NCI-H1417 (cell line): ENCODE data around the gene MPRIP.

Experiments used
- DNase-seq, 3 experiments: peaks; one replicate each; lab custom pipeline; 2025; lab: John Stamatoyannopoulos, UW

MPRIP gene

DNA sequence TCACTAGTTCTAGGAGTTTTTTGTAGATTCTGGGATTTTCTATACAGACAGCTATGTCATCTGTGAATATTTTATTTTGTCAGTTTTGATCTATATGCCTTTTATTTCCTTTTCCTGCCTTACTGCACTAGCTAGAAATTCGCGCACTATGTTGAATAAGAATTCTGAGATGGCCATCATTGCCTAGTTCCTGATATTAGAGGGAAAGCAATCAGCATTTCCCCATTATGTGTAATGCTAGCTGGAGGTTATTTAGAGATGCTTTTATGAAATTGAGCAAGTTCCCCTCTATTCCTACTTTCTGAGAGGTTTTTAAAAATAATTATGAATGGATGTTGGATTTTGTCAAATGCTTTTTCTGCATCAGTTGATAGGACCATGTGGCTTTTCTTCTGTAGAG, 23.8 kb downstream of the MPRIP start:
- no peak for DNase-seq

DNA sequence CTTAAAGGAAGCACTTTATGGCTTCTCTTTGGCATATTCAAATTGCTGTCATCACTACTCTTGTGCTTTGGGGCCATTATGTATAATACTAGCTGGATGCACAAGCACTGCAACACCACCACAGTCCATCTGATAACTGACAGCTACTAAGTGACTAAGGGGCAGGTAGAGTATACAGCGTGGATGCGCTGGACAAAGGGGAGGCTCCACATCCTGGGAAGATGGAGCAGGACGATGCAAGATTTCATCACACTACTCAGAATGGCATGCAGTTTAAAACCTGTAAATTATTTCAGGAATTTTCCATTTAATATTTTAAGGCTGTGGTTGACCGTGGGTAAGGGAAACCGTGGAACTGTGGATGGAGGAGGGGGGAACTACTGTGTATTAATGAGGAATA, 25.0 kb downstream of the MPRIP start:
- no peak for DNase-seq

DNA sequence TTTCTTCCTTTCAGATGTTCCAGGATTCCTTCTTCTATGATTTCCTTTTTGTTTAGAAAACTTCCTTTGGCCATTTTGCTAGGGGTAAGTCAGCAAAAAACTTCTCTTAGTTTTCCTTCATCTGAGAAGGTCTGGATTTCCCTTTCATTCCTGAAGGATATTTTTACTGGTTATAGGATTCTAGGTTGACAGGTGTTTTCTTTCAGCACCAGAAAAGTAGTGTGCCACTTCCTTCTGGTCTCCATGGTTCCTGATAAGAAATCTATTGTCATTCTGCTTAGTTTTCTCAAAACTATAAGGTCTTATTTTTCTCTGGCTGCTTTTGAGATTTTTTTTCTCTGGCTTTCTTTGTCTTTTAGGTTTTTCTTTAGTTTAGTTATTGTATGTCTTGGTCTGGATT, 27.6 kb downstream of the MPRIP start:
- no peak for DNase-seq

DNA sequence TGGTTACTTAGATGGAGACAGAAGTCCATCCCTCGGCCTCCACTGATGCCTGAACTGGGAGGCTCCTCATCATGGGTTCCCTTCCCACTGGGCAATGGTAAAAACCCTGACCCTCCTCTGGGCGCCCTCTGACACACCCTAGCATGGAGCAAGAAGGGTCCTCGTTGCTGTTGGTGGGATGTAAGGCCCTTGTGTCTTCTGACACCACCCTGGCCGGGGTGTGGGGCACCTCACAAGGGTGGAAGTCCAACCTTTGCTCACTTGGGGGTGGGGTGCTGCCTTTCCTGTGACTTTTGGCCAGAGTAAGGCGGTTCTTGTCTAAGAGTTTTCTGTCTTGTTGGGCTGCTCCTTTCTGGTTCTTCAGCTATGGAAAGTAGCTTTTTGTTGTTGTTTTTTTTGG, 28.7 kb downstream of the MPRIP start:
- DNase-seq: no peak

DNA sequence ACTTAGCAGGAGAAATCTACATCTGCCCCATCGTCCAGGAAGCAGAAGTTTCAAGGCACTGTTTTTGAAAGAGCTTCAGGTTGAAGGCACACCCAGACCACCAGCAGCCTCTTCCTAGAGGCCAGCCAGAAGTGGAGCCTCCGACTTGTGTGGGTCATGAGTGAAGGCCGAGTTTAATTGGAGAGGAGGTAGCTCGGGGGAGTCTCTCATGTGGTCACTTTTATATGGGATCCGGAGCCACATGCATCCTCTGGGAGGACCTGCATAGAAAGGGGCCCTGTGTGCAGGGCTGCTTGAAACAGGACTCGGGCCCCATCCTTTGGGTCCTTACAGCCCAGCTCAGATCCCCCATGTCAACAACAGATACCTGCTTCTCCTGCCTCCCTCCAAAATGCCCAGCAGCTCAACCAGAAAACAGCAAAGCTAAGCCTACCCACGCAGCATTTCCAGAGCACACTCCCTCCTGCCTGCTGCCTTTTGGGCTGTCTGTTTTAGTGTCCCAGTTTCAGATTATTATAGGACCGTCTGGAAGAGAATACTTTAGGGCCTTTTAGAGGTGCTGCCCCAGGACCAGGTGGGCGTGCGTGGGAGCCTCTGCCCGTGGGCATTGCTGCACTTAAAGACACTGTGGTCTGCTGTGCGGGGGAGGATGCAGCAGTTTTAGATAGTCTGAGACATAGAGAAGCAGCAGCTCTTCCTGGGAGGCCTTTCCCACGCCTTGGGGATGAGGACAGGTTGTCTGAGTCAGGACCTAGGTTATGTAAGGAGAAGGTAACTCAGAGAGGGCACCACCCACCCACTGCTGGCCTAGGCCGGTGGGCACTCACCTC, 29.5 kb downstream of the MPRIP start:
- no peak for DNase-seq

DNA sequence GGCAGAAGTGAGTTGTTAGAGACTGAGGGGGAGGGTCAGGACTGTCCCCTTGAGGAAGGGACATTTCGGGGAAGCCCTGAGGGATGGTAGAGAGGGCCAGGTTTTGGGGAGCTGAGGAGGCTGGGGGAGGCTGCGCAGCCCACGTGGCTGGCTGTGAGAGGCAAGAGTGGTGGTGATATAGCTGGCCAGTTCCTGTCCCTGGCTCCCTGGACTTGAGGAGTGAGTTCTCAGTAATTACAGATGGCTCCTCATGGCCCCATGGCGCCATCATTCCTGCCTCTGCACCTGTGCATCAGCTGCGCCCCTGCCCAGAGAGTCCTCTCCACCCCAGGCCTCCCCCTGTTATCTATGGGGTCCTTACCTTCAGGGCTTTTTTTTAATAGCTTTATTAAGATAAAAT, 30.3 kb downstream of the MPRIP start:
- DNase-seq: no peak

DNA sequence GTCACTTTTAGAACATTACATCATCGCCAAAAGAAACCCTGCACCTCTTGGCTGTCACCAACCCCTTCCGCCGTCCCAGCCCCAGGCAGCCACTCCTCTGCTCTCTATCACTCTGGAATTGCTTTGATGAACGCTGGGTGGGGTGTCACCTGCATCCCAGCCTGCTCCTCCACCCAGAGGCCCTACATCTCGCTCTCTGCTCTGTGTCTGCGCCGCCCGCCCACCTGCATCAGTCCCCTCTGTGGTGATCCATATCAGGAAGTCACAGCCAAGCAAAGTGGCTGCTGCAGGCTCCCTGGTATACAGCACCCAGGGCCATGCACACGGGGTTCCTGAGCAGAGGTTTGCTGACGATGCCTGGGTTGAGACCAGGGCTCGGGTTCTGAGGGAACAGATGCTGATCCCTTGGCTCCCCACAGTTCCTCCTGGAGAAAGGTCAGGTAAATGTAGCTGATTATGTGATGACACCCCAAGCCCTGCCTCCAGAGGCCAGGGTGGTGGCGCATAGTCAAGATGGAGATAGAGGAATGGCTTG, 30.8 kb downstream of the MPRIP start:
- DNase-seq: no peak

DNA sequence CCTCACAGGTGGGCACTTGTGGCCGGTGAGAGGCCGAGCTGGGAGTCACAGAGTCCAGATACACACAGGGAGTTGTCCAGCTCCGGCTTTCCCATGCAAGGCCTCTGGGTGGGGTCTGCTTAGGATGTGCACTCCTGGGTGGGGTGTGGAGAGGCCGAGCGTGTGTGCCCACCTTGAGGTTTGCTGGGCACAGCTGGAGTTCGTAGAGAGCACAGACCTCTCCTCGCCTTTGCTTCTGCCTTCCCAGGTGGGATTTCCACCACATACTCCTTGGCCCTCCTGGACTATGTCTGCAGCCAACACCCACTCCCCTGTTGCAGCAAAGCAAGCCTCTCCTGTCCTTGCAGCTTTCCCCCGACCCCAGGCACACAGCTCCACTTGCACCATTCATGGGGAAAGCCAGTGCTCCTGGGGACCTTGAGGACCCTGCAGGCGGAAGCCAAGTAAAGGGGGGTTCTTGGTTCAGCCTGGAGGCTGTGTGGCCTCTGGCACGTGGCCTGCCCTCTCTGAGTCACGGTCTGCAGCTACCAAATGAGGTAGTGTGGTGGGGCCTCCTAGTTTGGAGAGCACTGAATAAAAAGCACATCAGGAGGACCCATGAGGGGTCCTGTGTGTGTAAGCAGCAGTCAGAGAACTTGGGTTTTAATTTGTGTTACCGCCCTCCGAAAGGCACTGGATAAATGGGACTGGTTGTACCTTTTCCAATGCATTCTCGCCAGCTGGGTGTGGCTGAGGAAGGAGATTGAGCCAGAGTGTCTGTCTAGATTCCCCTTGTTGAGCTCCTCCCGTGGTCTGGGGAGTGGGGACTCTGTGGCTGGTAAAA, 31.5 kb downstream of the MPRIP start:
- no peak for DNase-seq

DNA sequence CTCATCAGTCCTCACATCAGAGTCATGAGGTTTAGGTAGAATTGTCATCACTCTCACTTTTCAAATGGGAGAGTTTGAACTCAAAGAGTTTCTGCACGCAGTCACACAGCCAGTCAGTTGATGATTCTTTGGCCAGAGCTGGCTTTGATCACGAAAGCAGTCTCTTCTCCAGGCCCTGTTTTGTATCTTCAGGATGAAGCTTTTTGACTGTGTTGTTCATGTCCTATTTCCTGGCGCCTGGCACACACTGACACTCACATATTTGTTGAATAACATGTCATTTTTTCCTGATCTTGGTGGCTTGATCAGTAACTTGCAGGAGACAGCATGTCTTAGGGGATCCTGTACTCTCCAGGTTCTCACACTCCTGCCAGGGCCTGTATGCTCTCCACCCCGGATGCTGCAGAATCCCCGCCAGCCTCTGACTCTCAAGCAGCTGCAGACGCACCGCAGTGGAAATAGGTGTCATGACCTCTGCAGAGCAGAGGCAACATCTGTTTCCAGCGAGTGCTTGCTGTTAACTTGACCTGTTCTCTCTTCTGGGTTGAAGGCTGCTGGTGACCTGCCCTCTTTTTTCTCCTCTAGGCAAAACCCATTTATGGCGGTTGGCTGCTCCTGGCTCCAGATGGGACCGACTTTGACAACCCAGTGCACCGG, 33.0 kb downstream of the MPRIP start:
- DNase-seq: peak in 1 of 3 experiments; percentile 1

DNA sequence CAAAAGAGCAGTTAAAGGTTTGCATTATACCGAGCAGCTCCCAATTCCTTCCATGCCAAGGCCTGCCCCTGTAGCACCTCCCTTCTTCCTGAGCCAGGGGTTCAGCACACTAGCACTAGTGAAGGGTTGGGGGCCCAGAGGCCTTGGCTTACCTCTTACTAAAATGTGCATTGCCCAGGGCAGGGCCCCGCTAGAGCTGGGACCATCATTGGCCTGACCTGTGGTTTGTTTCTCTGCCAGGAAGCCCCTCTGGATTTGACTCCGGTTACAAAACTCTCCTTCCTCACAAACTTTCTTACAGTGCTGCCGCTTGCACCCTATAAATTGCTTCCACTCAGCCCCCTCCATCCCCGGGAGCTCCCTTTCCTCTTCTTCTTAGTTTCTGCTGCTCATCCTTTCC, 33.8 kb downstream of the MPRIP start:
- DNase-seq: no peak

DNA sequence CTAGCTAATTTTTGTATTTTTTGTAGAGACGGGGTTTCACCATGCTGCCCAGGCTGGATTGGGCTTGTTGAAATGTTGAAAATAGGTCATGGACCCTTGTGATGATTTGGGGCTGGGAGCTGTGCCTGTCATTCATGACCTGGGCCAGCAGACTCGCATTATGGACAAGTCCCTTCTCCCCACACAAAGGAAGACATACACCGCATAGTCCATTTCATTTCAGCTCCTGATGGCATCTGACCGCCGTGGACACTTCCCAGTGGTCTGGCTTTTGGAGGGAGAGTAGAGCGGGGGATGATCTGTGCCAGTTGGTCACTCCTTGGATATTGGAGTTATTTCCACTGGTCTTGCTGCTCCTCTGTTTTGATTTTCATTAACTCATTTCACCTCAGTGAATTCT, 34.8 kb downstream of the MPRIP start:
- DNase-seq: no peak

DNA sequence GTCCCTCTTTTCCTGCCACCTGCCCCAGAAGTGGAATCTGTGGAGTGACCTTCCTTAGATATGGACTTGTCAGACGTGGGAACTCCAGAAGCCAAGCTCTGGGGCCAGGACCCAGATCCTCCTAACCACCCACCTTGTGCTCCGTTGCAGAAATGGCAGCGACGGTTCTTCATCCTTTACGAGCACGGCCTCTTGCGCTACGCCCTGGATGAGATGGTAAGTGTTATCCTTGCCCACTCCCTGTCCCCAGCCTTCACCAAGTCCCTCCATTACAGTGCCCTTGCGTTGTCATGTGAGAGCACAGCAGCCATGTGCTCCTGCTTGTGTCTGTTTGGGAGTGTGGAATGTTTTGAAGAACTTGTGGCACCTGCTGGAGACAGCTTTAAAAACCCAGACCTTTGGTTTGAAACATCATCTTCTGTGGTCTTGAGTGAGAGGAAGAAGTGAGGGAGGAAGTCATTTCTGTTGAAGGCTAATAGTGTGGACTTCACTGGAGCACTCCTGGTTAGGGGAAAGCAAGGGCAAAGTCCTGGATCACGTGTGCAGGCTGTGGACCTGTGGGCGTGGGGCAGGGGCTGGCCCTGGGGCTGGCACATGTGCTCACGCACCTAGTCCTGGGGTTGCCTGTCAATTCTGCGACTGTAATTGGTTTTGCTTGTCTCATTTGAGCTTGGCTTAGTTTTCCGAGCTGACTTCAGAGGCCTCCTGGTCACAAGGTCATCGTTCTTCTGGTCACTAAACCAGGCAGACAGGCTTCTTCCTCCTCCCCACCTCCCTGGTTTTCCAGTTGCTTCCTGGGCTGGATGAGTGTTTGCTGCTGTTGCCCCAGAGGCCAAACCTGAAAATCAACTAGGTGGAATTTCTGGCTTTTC, 35.8 kb downstream of the MPRIP start:
- no peak for DNase-seq

DNA sequence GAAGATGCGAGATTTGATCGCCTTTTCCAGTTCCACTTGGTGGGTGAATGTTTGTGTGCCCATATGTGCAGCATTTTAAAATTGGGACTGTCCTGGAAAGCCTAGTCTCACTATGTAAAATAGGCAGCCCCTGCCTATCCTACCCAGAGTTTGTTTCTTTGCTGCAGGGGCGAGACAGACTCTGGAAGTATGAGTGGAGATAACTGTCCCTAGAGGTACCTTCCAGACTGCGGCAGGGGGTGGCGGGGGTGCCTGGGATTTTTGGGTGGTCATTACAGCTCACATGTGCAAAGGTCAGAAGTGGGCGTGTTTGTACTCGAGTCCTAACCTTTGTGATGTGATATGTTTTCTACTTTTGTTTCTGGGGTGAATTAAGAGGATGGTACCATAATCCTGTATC, 36.6 kb downstream of the MPRIP start:
- DNase-seq: no peak

DNA sequence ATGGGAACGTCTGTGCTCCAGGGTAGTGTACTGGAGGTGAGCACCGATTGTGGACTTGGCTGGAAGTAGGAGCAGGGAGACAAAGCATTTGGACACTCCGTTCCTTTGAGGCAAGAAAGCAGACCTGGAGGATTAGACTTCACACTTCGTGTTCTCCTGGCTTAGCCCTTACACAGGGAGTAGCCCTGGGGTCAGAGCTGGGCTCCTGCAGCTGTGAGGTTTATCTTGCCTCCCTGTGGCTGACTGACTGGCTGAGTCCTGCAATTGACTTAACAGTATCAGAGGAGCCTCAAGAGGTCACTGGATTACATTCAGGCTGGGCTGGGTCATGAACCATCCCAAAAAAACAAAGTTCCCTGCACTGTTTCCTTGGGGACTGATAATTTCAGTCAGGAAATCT, 37.1 kb downstream of the MPRIP start:
- no peak for DNase-seq

DNA sequence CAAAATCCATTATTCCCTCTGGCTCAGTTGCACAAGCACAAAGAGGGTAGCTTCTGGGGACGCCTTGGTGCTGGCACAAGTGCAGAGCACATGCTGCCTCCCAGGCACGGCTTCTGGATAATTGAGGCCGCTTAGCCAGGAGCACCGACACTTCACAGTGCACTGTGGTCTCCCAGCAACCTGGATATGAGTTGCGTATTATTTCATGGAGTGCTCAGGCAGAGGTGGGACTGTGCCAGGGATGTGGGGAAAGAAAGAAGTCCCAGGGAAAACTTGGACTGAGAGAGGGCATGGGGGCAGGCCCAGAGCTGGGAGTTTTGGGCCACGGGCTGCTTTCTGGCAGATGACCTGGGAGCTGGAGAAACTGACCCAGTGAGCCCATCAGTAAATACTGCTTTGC, 37.5 kb downstream of the MPRIP start:
- no peak for DNase-seq

DNA sequence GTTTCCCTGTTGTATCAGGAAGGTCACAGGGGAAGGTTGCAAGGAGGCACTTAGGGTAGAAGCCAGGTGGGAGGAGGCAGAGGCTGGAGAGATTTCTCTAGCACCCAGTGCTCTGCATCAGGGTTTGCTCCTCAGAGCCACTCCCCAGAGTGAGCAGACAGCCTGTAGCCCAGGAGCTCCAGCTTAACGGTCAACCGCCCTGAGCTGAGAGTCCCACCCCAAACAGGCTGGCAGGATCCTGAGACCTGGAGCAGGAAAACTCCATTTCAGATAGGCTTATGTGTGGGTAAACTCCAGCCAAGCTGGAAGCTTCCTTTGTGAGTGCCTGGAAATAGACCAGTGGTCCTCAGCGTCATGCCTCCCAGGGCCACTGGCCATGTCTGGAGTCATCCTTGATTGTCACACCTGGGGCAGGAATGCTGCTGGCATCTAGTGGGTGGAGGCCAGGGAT, 37.9 kb downstream of the MPRIP start:
- no peak for DNase-seq

DNA sequence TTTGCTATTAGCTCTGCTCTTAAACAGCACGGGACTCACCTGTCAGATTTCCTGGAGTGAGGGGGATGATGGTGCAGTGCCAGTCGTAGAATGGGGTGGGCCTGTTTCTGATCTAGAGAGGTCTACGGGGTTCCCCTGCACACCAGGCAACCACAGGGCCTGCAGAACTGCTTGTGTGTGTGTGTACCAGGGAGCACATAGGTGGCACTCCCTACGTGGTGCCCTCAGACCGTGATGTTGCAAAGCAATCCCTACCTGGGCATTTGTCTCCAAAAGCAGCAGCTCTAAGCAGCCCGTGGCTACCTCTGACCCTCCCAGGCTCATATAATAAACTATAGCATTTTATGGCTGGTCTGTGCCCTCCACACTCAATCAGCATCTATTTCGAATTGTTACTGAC, 38.5 kb downstream of the MPRIP start:
- DNase-seq: no peak

DNA sequence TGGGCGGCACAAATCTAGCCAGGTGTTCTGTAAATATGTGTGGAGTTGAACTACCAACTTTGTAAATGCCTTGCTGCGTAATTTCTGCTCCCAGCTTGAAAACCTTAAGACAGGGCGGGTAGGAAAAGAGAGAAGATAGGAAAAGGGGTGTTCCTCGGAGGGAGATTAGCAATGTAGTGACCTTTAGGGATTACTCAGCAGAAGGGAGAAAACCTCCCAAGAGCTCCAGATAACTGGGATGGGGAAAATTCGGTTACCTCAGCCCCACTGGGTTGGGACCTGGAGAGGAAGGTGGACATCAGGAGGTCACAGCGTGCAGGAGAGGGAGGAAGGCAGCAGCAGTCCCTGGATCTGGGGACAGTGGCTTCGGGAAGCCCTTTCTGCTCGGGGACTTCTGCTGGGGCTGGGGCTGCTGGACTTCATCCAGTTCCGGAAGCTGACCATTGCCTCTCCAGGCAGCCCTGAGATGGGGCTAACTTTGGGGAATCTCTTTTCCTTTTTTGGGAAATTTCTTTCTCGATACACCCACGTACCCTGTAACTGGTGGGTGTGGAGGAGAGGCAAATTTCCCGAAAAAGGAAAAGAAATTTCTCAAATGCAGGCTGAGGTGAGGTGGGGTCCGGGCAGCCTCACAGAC, 39.2 kb downstream of the MPRIP start:
- no peak for DNase-seq

DNA sequence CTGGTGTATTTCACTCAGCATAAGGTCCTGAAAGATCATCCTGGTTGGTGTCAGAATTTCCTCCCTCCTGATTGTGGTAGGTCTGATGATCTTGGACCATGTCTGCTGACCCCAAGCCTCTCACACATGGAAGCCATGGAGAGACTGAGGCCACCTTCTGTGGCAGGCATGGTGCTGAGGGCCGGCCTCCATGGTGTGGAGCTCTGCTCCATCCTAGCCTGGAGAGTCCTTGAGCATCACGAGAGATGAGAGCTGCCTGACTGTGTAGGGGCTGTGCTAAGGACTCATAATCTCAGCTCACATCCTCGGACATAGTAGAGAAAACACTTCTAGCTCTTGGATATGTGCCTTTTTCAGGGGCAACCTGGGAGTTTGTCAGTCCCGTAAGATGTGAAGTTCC, 40.6 kb downstream of the MPRIP start:
- no peak for DNase-seq

DNA sequence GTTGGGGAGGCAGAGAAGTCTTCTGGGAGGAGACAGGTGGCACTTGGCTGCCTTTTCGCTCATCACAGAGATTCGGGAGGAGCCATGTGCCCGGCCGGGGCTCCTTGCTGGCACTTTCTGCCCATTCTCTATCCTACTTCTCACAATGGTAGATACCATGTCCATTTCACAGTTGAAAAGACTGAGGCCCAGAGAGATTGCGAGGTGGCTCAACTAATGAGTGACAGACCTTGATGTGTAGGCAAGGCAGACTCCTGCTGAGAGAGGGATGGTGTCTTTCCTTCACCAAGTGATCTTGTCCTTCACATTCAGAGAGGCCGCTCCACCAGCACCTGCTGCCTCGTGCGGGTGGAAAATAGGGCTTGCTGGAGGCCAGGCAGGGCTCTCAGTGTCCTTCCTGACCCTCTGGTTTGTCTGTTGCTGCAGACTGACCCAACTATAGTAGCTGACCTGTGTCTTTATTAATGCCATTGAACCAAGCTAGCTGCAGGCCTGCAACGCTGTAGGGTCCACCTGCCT, 42.1 kb downstream of the MPRIP start:
- DNase-seq: no peak

DNA sequence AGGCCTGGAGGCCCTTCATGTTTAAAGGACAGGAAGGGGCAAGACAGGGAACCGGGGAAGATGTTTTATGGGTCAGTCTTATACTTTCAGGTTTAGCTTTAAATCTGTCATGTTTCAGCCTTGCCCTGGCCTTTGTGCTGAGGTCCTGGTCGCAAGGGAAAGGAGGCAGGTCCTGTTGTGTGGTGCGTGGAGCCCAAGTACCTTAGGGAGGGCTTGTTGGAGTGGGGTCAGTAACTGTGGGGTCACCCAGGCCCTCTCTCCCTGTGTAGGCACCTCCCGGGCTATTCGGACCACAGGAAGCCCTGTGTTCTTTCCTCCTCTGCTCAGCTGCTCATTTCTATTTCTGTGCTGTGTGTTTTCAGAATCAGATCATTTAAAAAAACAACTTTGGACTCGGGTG, 42.7 kb downstream of the MPRIP start:
- no peak for DNase-seq
